HAP-1 (cell line): Measurements from ENCODE around the gene AUTS2.

Source experiments
- DNase-seq, 2 experiments: peaks; one replicate each; pipeline ENCODE4 v3.0.0-alpha.2; 2016 to 2020; ENCODE audit warnings: low spot score in 2 of 2
- H3K27me3 ChIP-seq: fragments of 250-450 bp; sonication (Bioruptor Pico); 2 replicates; pipeline ENCODE4 v1.5.1; 2020; ENCODE audit warnings: low read depth, mild to moderate bottlenecking, moderate library complexity
- H3K36me3 ChIP-seq: fragments of 250-450 bp; sonication (Bioruptor Pico); replicated peaks from 2 replicates; pipeline ENCODE4 v1.5.1; 2020; ENCODE audit warnings: mild to moderate bottlenecking
- H3K4me1 ChIP-seq: fragments of 250-450 bp; sonication (Bioruptor Pico); 2 replicates; pipeline ENCODE4 v1.5.1; 2020; ENCODE audit warnings: mild to moderate bottlenecking
- H3K4me3 ChIP-seq: fragments of 250-450 bp; sonication (Bioruptor Pico); 2 replicates; pipeline ENCODE4 v1.5.1; 2020; ENCODE audit warnings: mild to moderate bottlenecking, moderate library complexity
- H3K9me3 ChIP-seq: fragments of 250-450 bp; sonication (Bioruptor Pico); 2 replicates; pipeline ENCODE4 v1.5.1; 2020; ENCODE audit warnings: mild to moderate bottlenecking, moderate library complexity
- in situ Hi-C: fragments of 300-500 bp; cut with MboI; formaldehyde crosslinking; loops from 3 replicates; pipeline ENCODE4 v1.14.3; 2020; ENCODE audit warnings: low sequenced_read_pairs, inconsistent platforms, mixed read lengths

AUTS2 gene

DNA sequence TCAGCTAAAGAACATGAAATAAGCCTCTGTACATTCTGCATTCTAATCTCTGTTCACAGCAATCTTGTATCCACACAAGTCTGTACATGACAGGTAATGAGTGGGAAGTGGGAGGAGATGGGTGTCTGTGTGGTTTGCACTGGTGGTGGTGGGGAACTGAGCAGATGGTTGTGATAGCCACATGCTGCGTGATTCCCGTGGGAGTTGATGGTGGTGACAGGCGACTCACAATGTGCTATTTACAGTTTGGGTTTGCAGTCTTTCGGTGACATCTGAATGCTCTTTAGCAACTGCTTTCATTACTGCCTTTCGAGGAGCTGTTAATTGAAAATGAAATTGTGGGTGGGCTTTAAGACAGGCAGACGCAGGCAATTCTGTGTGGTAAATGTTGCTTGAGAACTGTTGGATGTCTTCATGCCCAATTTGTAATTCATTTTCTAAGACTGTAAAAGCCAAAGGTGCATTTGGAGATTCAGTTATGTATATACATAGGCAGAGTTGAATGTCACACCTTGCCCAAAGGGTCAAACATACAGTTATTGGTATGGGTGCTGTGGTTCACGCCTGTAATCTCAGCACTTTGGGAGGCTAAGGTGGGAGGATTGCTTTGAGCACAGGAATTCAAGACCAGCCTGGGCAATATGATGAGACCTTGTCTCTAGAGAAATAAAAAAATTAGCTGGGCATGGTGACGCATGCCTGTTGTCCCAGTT, 308.2 kb downstream of the AUTS2 start:
- Histone ChIP-seq H3K9me3 (peaks cover 2% of the 10 kb centered on the region; the same call in 1 of the 2 replicates), H3K4me1 (no peaks in the 10 kb centered on the region), H3K27me3 (no peaks in the 10 kb centered on the region), H3K36me3 (no peaks in the 10 kb centered on the region), H3K4me3 (no peak overlapping the region)
- in situ Hi-C loops: no loop called here
- DNase-seq: no peak

DNA sequence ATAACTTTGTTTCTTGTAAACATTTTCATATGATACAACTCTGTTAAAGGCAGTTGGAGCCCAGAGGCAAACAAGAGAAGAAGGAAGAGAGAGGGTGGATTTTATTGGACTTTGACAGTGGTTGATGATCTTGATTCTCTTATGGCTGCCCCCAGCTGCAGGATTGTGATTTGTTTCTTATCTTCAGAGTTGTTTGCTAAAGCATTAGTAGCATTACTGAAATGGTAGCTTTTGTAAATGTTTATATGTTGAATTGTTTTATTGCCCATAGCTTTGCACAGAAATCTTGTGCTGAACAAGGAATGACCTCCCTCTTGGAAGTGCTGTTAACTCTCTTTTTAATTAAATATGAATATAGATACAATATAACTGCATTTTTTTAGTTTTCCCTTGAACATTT, 309.4 kb downstream of the AUTS2 start:
- in situ Hi-C loops: no loop called here

DNA sequence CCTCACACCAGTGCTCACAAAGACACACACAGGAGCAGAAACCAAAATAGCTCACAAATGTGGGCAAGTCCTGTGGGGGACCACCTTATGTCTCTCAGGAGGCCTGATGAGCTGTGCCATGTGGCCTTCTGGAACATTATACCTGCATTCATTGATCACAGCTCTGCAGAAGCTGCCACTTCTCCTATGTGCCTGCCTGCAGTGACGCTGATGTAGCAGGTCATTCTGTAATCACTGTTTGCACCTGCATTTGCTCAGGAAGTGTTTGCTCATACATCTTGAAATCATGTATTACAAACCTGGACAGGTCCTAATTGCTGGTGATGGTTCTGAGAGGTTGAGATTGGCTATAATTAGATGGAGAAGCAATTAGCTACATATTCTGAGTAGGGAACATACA, 310.2 kb downstream of the AUTS2 start:
- Histone ChIP-seq H3K27me3 (no peaks in the 10 kb centered on the region), H3K4me1 (no peaks in the 10 kb centered on the region), H3K36me3 (no peaks in the 10 kb centered on the region), H3K4me3 (no peak overlapping the region), H3K9me3 (peaks cover 2% of the 10 kb centered on the region; the same call in 1 of the 2 replicates)
- no peak for DNase-seq
- in situ Hi-C loops: no loop called here

More for the DNA sequence above, 309.4 kb downstream of the AUTS2 start:
- no peak for DNase-seq
- Histone ChIP-seq H3K27me3 (no peaks in the 10 kb centered on the region), H3K36me3 (no peaks in the 10 kb centered on the region), H3K9me3 (peaks cover 2% of the 10 kb centered on the region; the same call in 1 of the 2 replicates), H3K4me3 (no peak overlapping the region), H3K4me1 (no peaks in the 10 kb centered on the region)

DNA sequence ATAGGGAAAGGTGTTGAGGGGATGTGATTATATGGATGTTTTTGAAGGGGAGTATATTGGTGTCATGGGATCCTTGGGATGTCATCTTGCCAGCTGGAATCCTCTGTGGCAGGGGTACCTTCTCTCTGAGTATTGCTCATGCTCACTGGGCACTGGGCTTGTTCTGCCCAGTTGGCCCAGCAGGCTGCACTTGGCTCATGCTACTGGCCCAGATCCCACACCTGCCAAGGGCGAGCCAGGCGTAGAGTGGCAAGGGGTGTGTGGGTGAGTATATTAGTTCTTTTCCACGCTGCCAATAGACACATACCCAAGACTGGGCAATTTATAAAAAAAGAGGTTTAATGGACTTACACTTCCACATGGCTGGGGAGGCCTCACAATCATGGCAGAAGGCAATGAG, 311.9 kb downstream of the AUTS2 start:
- no peak for DNase-seq
- H3K9me3 ChIP-seq: peaks cover 2% of the 10 kb centered on the region; the same call in 1 of the 2 replicates
- no peak overlapping the region for H3K4me3 ChIP-seq
- H3K4me1 ChIP-seq: 0 out of 2 replicates have a peak, but pooled peaks cover 6% of the 10 kb centered on the region
- H3K36me3 ChIP-seq: no peaks in the 10 kb centered on the region
- in situ Hi-C loops: no loop called here
- H3K27me3 ChIP-seq: no peaks in the 10 kb centered on the region

DNA sequence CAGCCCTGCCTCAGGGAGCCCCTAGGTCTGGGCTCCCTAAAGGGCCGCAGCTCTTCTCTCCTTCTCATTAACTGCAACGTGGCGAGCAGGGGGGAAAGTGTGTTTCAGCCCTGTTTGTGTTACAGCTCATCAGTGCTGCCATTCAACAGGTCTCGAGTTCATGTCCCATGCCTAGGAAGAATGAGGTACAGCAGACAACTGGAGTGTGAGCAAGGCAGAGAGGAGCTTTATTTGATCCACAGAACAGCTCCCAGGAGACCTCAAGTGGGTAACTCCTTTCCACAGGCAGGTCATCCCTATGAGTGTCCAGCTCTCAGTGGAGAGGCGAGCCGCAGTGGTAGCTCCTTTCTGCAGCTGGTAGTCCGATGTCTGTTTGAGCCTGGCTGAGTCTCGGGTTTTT, 313.1 kb downstream of the AUTS2 start:
- no peak overlapping the region for H3K4me3 ChIP-seq
- peaks cover 2% of the 10 kb centered on the region; the same call in 1 of the 2 replicates for H3K9me3 ChIP-seq
- in situ Hi-C loops: no loop called here
- 0 out of 2 replicates have a peak, but pooled peaks cover 6% of the 10 kb centered on the region for H3K4me1 ChIP-seq
- H3K27me3 ChIP-seq: no peaks in the 10 kb centered on the region
- DNase-seq: no peak
- no peaks in the 10 kb centered on the region for H3K36me3 ChIP-seq

DNA sequence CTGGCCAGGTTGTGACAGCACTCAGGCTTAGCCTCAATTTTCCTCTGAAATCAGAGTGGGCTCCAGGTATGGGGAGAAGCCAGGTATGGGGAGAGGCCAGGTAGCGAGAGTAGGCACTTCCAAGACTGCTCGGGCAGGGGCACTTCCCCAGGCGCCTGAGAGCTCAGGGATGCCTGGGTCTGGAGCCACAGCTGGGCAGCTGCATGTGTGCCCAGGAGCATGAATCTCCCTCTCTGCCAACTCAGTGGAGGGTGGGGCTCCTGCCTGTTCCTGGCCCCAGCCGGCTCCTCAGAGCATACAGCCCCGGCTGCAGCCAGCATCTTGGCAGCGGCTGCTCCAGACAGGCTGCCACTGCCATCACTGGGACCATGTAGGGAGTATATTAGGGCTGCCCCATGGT, 313.9 kb downstream of the AUTS2 start:
- 0 out of 2 replicates have a peak, but pooled peaks cover 6% of the 10 kb centered on the region for H3K4me1 ChIP-seq
- no peak for DNase-seq
- no peaks in the 10 kb centered on the region for H3K27me3 ChIP-seq
- H3K4me3 ChIP-seq: no peak overlapping the region
- H3K9me3 ChIP-seq: peaks cover 2% of the 10 kb centered on the region; the same call in 1 of the 2 replicates
- in situ Hi-C loops: no loop called here
- H3K36me3 ChIP-seq: no peaks in the 10 kb centered on the region

DNA sequence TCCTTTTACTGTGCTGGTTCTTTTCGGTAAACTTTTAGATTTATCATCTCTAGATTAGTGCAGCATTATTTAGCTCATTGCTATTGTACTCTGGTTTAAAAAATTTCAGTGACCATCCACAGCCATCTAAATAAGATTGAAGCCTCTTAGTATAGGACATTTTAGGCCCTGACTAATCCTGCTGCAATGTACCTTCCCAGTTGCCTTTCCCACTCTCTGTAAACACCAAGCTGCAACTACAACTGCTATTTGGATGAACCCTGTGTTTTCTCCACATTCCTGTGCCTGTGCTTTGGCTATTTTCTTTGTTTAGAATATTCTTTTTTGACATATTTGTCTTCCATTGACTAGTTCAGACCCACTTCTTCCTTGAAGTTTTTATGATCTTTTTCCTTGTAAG, 314.6 kb downstream of the AUTS2 start:
- DNase-seq: no peak
- Histone ChIP-seq H3K27me3 (no peaks in the 10 kb centered on the region), H3K36me3 (no peaks in the 10 kb centered on the region), H3K4me3 (no peak overlapping the region), H3K4me1 (0 out of 2 replicates have a peak, but pooled peaks cover 6% of the 10 kb centered on the region), H3K9me3 (peaks cover 2% of the 10 kb centered on the region; the same call in 1 of the 2 replicates)
- in situ Hi-C loops: no loop called here

DNA sequence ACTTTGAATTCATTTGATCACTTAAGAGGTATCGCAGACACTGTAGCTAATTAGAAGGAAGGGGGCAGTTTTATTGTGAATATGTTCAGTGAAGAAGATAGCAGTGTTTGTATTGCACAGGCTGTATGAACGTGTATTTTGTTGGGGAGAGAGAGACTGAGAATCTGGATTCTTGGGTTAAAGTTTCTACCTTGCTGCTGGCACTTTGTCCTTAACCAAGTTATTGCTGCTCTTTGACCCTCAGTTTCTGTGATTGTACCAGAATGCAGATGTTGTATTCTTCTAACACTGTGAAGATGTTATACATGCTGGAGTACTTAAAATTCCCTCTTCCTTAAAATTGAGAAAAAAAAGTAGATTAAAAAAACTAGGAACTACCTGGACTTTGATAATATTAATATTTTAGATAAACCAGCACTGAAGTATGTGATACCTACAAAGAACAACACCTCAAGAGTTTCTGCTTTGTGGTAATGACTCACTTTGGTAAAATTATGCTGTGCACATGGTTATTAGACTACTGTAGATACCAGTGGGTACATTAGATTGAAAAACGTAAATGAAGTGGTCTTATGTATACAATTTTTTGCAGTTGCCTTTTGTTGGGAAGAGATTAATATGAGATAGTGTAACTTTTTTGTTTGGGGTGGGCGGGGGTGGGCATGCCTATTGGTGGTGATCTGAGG, 321.3 kb downstream of the AUTS2 start:
- H3K36me3 ChIP-seq: no peaks in the 10 kb centered on the region
- no peak overlapping the region for H3K4me3 ChIP-seq
- no peak for DNase-seq
- no peaks in the 10 kb centered on the region for H3K27me3 ChIP-seq
- H3K9me3 ChIP-seq: no peaks in the 10 kb centered on the region
- in situ Hi-C loops: no loop called here
- peaks cover 7% of the 10 kb centered on the region for H3K4me1 ChIP-seq

DNA sequence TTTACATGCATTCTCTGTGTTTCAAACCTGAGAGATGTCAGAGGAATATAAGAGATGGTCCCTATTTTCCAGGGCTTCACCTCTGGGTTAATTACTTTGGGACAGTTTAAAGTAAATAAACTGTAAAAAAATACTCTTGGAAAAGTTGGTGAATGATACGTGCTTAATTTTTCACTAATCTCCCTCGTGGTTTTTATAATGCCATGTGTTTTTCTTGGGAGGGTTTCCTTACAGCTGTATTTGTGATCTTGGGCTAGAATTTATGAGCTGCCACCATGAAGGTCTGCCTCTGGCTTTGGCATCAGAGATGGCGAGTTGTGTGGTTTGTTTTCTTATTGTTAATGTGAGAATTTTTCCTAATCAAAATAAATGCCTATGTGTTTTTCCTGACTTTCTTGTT, 322.5 kb downstream of the AUTS2 start:
- Histone ChIP-seq H3K4me3 (no peak overlapping the region), H3K27me3 (no peaks in the 10 kb centered on the region), H3K9me3 (no peaks in the 10 kb centered on the region), H3K36me3 (no peaks in the 10 kb centered on the region), H3K4me1 (peaks cover 4% of the 10 kb centered on the region)
- in situ Hi-C loops: no loop called here
- no peak for DNase-seq

DNA sequence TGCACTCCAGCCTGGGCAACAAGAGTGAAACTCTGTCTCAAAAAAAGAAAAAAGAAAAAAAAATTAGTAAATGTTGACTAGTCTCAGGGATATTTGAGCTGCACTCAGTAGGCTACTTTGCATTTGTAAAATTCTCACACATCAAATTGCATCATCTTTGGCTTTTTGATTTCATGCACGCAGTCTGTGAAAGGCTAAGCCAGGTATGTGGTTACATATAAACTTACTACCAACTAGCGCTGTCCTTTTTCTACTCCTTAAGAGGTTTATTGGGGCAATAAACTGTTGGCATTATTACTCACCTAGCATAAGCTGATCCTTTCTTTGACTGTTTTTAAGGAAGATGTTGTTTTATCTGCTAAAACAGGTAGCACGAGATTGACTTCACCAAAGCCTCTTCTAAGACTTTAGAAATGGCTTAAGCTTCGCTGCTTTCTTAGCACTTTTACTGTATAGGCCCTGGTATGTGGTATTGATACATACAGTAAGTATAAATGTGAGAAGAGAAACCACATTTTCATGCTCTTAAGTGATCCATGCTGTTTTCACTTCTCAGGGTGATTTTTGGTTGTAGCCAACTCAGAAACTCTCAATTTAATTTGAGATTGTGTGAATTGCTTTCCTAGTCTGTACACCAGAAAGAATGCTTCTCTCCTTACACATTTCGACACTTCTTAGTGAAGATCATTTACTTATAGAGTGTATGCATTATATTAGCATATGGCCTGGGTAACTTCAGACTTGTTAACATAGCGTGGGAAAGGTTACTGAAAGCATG, 323.9 kb downstream of the AUTS2 start:
- no peak for DNase-seq
- Histone ChIP-seq H3K9me3 (no peaks in the 10 kb centered on the region), H3K27me3 (no peaks in the 10 kb centered on the region), H3K36me3 (no peaks in the 10 kb centered on the region), H3K4me3 (no peak overlapping the region), H3K4me1 (peaks cover 4% of the 10 kb centered on the region)
- in situ Hi-C loops: no loop called here

DNA sequence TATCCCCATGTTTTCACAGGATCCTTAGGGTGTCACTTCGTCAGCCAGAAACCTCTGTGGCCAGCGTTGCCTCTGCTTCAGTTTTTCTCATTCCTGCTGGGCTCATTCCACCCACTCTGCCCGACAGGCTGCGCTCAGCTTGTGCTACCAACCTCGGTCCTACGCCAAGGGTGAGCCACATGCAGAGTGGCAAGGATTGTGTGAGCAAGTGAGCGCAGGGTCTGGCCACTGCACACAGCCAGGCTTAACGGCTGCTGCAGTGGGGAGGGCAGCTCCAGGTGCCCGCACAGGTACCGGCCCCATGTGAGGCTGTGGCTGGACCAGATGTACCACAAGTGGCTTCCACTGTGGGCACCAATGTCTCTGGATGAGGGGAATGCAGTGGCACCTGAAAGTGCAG, 329.2 kb downstream of the AUTS2 start:
- Histone ChIP-seq H3K4me1 (peaks cover 12% of the 10 kb centered on the region), H3K27me3 (no peaks in the 10 kb centered on the region), H3K36me3 (no peaks in the 10 kb centered on the region), H3K4me3 (no peak overlapping the region), H3K9me3 (no peaks in the 10 kb centered on the region)
- no peak for DNase-seq
- in situ Hi-C loops: no loop called here

DNA sequence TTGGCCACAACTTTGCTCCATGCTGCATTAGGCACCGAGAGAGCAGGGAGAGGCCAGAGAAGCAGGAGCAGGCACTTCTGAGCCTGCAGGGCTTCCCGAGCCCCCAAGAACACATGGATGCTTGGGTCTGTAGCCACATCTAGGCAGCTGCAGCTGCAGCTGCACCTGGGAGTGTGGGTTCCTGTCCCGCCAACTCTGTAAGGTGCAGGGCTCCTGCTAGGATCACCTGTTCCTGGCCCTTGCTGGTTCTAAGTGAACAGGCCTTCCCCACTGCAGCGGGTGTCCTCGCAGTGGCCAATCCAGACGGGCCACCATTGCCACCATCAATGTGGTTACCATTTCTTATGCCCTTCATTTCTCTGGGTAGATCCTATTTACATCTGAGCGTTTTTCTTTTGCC, 330.3 kb downstream of the AUTS2 start:
- no peak for DNase-seq
- peaks cover 12% of the 10 kb centered on the region for H3K4me1 ChIP-seq
- no peaks in the 10 kb centered on the region for H3K36me3 ChIP-seq
- H3K27me3 ChIP-seq: no peaks in the 10 kb centered on the region
- H3K4me3 ChIP-seq: no peak overlapping the region
- in situ Hi-C loops: no loop called here
- H3K9me3 ChIP-seq: no peaks in the 10 kb centered on the region

DNA sequence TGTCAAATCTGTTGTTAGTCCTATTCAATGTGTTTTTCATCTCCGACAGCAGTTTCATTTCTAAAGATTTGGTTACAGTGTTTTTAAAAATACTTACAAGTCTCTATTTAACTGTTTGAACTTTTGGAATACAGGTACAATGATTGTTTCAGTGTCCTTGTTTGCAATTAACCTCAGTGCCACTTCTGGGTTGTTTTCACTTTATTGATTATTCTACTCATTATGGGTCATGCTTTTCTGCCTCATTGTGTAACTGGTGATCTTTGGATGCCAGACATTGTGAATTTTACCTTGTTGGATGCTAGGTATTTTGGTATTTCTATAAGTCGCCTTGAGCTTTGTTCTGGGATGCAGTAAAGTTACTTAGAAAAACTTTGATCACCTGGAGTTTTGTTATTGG, 331.3 kb downstream of the AUTS2 start:
- in situ Hi-C loops: no loop called here
- no peak for DNase-seq
- Histone ChIP-seq H3K4me1 (peaks cover 12% of the 10 kb centered on the region), H3K36me3 (no peaks in the 10 kb centered on the region), H3K27me3 (no peaks in the 10 kb centered on the region), H3K4me3 (no peak overlapping the region), H3K9me3 (no peaks in the 10 kb centered on the region)
